HT1080 (cell line): ENCODE measurements around the gene PRLR. TPM values are rescaled to one million over a fixed set of nuclear protein-coding genes. Genes with fewer than 3 reads are reported as not detected.

Source experiments
- DNase-seq: peaks from one replicate; pipeline ENCODE4 v3.0.0-alpha.2; 2015; ENCODE audit warnings: low read depth
- total RNA-seq: library from RNA; depleted of rRNA; stranded (reverse); fragments of >200 nt; shearing (Covaris generic); gene quantifications from 2 replicates; pipeline ENCODE4 v1.2.3, GENCODE V29; 2014; rRNA removed

PRLR gene
- total RNA-seq, 1 experiment from 2014 or later, result 0.34 TPM

- DNase-seq, result no peak
Observed at GRCh38 chr5:35004771-35005170, 225.5 kb downstream of the PRLR start.

GRCh38 chr5:35004200-35004599 lies 226.1 kb downstream of the PRLR start:
- DNase-seq, result no peak

GRCh38 chr5:35003018-35003957 lies 227.0 kb downstream of the PRLR start:
- DNase-seq, result peak; percentile 65

- no peak for DNase-seq
Observed at GRCh38 chr5:35002459-35002858, 227.8 kb downstream of the PRLR start.

GRCh38 chr5:35001842-35002241 lies 228.4 kb downstream of the PRLR start:
- no peak for DNase-seq

Other genes with a start within 250 kb of the PRLR start
- not detected in 2 replicates for gene AGXT2, start 182.5 kb downstream of the PRLR start, total RNA-seq